Skeletal muscle tissue (tissue), 4 donors: ENCODE measurements around the gene KIAA1755. TPM values are rescaled to one million over a fixed set of nuclear protein-coding genes. Genes with fewer than 3 reads are reported as not detected.
"Not testable (repeated sequence)": the region's sequence is repeated elsewhere in the genome, so short reads cannot be mapped to it uniquely, and the experiment has no call there.

Experiments
- H3K27ac ChIP-seq: one replicate; pipeline ENCODE4 v1.7.0; 2013; ENCODE audit warnings: mild to moderate bottlenecking, low read depth, low read length, inconsistent platforms
- H3K27me3 ChIP-seq, 3 donors: one replicate each; pipeline ENCODE4 v1.7.0; 2013; ENCODE audit warnings: low read length in 3 of 3; ENCODE audit not compliant: control insufficient read depth in 3 of 3, insufficient read depth in 3 of 3
- H3K36me3 ChIP-seq, 3 donors: one replicate each; pipeline ENCODE4 v1.7.0; 2013; ENCODE audit warnings: low read length in 3 of 3; ENCODE audit not compliant: control insufficient read depth in 3 of 3, insufficient read depth in 3 of 3
- H3K4me1 ChIP-seq, 3 donors: one replicate each; pipeline ENCODE4 v1.7.0; 2013; ENCODE audit warnings: low read length in 3 of 3, mild to moderate bottlenecking in 3 of 3; ENCODE audit not compliant: control insufficient read depth in 3 of 3, insufficient read depth in 3 of 3
- H3K4me3 ChIP-seq, 3 donors: one replicate each; pipeline ENCODE4 v1.7.0; 2013; ENCODE audit warnings: low read length in 3 of 3
- H3K9ac ChIP-seq, 3 donors: one replicate each; pipeline ENCODE4 v1.7.0; 2013; ENCODE audit warnings: low read length in 3 of 3, mild to moderate bottlenecking in 3 of 3, moderate library complexity in 2 of 3, low read depth in 1 of 3
- H3K9me3 ChIP-seq, 3 donors: one replicate each; pipeline ENCODE4 v1.7.0; 2013; ENCODE audit warnings: low read length in 3 of 3; ENCODE audit not compliant: control insufficient read depth in 3 of 3
- total RNA-seq: library from RNA; depleted of rRNA; stranded (reverse); fragments of >200 nt; gene quantifications from one replicate; pipeline ENCODE4 v1.2.3, GENCODE V29; 2014
- donor health status: Osteomylitis.

KIAA1755 gene
- total RNA-seq, 1 donor from 2014 or later: 3.7 TPM

DNA sequence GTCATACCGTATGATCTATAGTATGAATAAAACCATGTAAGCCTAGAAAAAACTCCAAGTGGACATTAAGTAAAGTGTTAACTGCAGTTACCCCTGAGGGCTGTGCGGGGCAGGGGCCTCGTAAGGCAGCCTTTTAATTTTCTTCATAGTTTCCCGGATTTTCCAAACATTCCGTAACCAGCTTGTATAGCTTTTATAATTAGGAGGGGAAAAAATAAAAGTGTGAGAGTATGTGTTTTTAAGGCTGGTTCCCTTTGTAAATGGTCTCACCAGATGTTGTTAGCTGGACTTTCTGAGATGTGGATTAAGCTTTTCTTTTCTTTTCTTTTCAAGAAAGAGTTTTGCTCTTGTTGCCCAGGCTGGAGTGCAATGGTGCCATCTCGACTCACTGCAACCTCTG, 7.0 kb downstream of the KIAA1755 start:
- Histone ChIP-seq H3K9me3 (no peaks in the 10 kb centered on the region), H3K9ac (no peak overlapping the region), H3K4me3 (no peak overlapping the region), H3K4me1 (peaks cover 0 to 12% (median 2%) of the 10 kb centered on the region in 3 donors), H3K27ac (no peak overlapping the region), H3K27me3 (peaks cover 0 to 1% (median 0%) of the 10 kb centered on the region in 3 donors), H3K36me3 (no peaks in the 10 kb centered on the region)

DNA sequence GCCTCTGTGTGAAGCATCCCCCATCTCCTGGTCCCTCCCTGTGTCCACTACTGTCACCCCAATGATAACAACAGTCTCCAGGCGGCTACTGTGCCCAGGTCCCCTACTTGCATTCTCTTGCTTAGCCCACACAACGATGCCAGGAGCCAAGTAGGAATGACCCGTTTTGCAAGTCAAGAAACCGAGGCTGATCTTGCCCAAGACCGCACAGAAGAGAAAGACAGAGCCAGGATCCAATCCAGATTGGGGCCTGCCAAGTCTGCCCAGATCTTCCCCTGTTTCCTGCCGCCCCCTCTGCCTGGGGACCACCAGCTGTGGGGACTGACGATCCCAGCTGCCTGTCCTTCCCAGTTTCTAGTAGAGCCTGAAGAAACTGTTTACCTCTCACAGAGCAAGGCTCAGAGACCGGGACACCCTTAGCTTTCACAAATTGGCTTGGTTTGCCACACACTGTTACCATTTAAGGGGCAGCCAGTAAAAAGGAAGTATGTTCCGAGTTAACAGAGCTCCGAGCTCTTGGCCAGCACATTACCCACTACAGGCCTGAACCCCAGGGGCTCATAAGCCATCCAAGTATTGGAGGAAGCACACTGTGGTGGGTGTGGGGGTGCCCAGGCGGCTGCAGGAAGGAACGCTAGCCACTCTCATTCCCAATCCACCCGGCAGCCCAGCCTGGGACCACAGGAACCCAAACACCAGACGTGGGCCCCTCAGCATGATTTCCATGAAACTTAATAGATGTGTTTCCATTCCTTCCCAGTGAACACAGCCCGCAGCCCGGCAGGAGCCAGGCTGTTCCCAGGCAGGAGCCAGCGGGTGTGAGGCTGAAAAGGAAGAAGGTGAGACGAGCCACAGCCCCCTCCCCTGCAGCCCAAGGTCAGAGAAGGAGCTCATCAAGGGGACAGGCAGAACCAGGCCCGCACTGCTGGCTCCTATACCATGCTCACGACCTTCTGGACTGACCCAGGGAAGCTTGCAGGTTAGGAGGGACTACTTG, 7.9 kb downstream of the KIAA1755 start:
- Histone ChIP-seq H3K27ac (no peak overlapping the region), H3K9ac (no peak overlapping the region), H3K4me1 (peaks cover 0 to 12% (median 2%) of the 10 kb centered on the region in 3 donors), H3K4me3 (no peak overlapping the region), H3K27me3 (no peaks in the 10 kb centered on the region), H3K36me3 (no peaks in the 10 kb centered on the region), H3K9me3 (no peaks in the 10 kb centered on the region)

DNA sequence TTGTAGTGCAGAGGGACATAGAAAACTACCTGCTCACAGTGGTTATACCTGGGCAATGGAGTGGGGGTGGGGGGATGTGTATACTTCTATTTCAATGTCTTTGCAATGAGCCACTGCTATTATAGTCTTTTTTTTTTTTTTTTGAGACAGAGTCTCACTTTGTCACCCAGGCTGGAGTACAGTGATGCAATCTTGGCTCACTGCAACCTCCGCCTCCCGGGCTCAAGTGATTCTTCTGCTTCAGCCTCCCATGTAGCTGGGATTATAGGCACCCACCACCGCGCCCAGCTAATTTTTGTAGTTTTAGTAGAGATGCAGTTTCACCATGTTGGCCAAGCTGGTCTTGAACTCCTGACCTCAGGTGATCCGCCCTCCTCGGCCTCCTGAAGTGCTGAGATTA, 9.1 kb downstream of the KIAA1755 start:
- H3K27ac ChIP-seq, H3K9me3 ChIP-seq, H3K36me3 ChIP-seq, H3K9ac ChIP-seq, H3K4me3 ChIP-seq, H3K27me3 ChIP-seq: not testable (repeated sequence)
- H3K4me1 ChIP-seq: peaks cover 4 to 18% (median 6%) of the 10 kb centered on the region in 3 donors

DNA sequence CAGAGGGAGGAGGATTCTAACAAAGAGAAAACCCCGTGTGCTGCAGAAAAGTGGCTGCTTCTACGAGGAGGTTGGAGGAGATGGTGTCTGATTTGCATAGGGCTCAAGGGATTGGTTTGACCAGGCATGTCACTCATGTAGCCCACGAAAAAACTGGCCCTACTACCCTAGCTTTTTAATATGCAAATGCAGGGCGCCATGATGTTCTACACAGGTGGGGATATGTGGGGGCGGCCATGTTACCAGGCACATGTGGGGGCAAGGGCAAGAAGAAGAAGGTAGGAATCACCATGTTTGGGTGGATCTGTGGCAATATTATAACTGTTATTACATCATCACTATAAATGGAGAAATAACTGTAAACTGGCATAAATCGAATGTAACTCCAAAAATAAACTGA, 9.9 kb downstream of the KIAA1755 start:
- H3K27me3 ChIP-seq: no peaks in the 10 kb centered on the region
- no peak overlapping the region for H3K4me3 ChIP-seq
- peaks cover 5 to 20% (median 6%) of the 10 kb centered on the region in 3 donors for H3K4me1 ChIP-seq
- H3K9me3 ChIP-seq: no peaks in the 10 kb centered on the region
- H3K27ac ChIP-seq: no peak overlapping the region
- no peaks in the 10 kb centered on the region for H3K36me3 ChIP-seq
- H3K9ac ChIP-seq: no peak overlapping the region

DNA sequence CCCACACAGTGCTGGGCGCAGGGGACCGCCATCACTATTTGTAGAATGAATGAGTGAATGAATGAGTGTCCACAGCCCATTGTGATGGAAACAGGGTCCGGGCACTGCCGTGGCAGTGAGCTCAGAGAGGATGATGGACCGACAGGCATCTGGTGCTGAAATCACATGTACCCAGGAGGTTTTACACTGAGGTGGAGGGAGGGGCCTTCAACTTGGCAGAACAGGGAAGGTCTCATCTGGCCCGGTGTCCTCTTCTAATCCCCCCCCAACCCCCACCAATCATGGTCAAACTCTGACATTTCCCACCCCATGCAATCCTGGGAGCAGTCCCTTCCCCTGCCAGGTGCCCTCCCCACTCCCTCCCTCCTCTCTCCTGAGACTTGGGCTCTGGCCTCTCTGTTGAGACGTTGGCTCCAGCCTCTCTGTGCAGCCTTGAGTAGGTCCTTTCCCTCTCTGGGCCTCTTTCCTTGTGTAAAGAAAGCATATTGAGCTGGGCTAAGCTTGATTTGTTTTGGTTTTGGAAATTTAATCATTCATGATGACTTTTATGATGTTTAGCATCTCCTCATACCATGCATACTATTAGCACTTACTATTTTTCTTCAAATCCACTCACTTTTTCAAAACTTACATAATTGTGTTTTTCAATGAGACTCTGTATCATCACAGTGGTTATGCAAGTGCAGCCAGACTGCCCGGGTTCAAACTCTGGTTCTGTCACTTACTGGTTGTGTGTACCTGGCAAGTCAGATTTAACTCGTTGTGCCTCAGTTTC, 10.8 kb downstream of the KIAA1755 start:
- no peaks in the 10 kb centered on the region for H3K9me3 ChIP-seq
- H3K27me3 ChIP-seq: no peaks in the 10 kb centered on the region
- H3K4me3 ChIP-seq: no peak overlapping the region
- peaks cover 3 to 21% (median 5%) of the 10 kb centered on the region in 3 donors for H3K4me1 ChIP-seq
- H3K36me3 ChIP-seq: no peaks in the 10 kb centered on the region
- no peak overlapping the region for H3K27ac ChIP-seq
- H3K9ac ChIP-seq: no peak overlapping the region

DNA sequence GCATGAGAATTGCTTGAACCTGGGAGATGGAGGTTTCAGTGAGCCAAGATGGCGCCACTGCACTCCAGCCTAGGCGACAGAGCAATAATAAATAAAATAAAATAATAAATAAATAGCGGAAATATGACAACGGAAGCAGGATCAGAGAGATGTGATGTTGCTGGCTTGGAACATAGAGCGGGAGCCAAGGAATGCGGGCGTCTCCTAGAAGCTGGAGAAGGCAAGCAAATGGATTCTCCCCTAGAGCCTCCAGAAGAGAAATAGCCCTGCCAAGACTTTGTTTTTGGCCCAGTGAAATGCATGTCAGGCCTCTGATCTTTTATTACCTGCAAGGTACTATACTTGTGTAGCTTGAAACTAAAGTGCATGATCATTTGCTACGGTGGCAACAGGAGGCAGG, 12.4 kb downstream of the KIAA1755 start:
- Histone ChIP-seq H3K27me3 (no peaks in the 10 kb centered on the region), H3K9ac (no peak overlapping the region), H3K27ac (no peak overlapping the region), H3K4me3 (no peak overlapping the region), H3K9me3 (peaks cover 0 to 3% (median 2%) of the 10 kb centered on the region in 3 donors), H3K4me1 (peaks cover 3 to 21% (median 5%) of the 10 kb centered on the region in 3 donors), H3K36me3 (peaks cover 0 to 2% (median 0%) of the 10 kb centered on the region in 3 donors)

DNA sequence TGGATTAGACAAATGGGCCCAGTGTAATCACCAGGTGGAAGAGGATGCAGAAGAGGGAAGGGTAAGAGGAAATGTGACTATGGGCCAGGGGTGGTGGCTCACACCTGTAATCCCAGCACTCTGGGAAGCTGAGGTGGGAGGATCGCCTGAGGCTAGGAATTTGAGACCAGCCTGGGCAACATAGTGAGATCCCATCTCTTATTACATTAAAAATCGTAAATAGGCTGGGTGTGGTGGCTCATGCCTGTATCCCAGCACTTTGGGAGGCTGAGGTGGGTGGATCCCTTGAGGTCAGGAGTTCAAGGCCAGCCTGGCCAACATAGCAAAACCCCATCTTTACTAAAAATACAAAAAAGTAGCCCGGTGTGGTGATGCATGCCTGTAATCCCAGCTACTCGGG, 12.8 kb downstream of the KIAA1755 start:
- not testable (repeated sequence) for H3K4me3 ChIP-seq, H3K9ac ChIP-seq, H3K9me3 ChIP-seq, H3K36me3 ChIP-seq, H3K27me3 ChIP-seq, H3K27ac ChIP-seq
- H3K4me1 ChIP-seq: peaks cover 3 to 21% (median 5%) of the 10 kb centered on the region in 3 donors

DNA sequence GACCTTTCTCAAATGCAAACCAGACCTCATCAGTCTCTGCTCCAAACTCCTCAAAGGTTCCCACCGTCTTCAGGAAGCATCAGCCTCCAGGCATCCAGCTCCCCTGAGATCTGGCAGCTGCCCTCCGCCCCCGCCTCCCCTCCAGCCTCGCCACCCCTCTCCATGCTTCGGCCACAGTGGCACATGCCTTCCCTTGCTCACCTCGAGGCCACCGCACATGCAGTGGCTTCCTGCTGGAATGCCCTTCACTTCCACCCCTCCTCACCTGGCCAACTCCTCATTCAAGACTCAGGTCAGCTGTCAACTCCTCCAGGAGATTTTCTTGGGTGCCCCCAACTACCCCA, 13.4 kb downstream of the KIAA1755 start:
- H3K27ac ChIP-seq: no peak overlapping the region
- H3K4me1 ChIP-seq: peaks cover 3 to 17% (median 5%) of the 10 kb centered on the region in 3 donors
- H3K27me3 ChIP-seq: no peaks in the 10 kb centered on the region
- H3K4me3 ChIP-seq: no peak overlapping the region
- peaks cover 0 to 2% (median 0%) of the 10 kb centered on the region in 3 donors for H3K36me3 ChIP-seq
- no peak overlapping the region for H3K9ac ChIP-seq
- H3K9me3 ChIP-seq: peaks cover 0 to 5% (median 4%) of the 10 kb centered on the region in 3 donors

DNA sequence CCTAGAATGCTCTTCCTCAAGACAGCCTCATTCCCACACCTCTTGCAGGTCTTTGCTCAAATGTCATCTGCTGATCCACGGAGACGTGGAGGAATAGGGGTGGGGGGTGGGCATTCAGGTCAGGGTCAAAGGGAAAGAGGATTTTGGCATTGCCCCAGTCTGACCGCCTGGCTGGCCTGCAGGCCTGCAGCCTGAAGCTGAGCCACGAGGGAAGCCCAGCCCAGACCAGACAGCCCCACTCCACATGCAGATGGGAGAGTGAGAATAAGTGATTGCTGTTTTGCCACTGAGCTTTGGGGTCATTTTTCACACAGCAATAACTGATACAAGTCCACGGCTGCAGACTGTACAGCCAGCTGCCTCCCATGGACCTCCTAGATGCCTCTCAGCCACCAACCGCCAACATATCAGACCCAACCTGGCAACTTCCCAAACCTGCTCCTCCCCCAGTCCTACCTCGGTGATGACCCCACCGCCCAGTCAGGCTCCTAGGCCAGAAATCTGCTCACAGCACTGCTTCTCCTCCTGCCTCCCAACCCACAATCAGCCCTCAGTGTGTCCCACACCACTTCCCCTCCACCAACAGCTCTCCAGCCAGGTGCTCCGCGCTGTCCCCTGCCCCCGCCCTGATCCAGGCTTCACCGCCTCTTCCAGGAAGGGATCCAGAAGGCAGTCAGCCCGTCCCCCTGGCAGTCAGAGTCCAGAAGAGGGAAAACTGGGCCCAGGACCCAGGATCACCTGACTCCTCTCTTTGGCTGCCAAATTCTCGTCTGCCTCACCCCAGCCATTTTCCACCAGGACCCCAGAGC, 14.0 kb downstream of the KIAA1755 start:
- H3K4me3 ChIP-seq: no peak overlapping the region
- H3K9me3 ChIP-seq: peaks cover 3 to 10% (median 6%) of the 10 kb centered on the region in 3 donors
- peaks cover 3 to 15% (median 5%) of the 10 kb centered on the region in 3 donors for H3K4me1 ChIP-seq
- no peak overlapping the region for H3K27ac ChIP-seq
- H3K27me3 ChIP-seq: peaks cover 0 to 2% (median 0%) of the 10 kb centered on the region in 3 donors
- no peak overlapping the region for H3K9ac ChIP-seq
- H3K36me3 ChIP-seq: peaks cover 0 to 2% (median 0%) of the 10 kb centered on the region in 3 donors
